Upper lobe of left lung (tissue), 4 donors: ENCODE results near the gene CNTRL.

Experiments used
- POLR2A ChIP-seq, 4 donors: fragments of 450-650 bp; IDR thresholded peaks; one replicate each; pipeline ENCODE4 v1.5.1; 2016 to 2017; ENCODE audit warnings: antibody characterized with exemption in 4 of 4, mild to moderate bottlenecking in 2 of 4
- TF ChIP-seq, protein P1 (sequence below), 6 experiments: fragments of 450-650 bp in 4 of 6; fragments of 200-600 bp in 2 of 6; sonication (generic) in 2 of 6; IDR thresholded peaks; one replicate each; pipeline ENCODE4 v1.5.1; 2016 to 2019; ENCODE audit warnings: antibody characterized with exemption in 6 of 6

- TF ChIP-seq, protein P1, sequence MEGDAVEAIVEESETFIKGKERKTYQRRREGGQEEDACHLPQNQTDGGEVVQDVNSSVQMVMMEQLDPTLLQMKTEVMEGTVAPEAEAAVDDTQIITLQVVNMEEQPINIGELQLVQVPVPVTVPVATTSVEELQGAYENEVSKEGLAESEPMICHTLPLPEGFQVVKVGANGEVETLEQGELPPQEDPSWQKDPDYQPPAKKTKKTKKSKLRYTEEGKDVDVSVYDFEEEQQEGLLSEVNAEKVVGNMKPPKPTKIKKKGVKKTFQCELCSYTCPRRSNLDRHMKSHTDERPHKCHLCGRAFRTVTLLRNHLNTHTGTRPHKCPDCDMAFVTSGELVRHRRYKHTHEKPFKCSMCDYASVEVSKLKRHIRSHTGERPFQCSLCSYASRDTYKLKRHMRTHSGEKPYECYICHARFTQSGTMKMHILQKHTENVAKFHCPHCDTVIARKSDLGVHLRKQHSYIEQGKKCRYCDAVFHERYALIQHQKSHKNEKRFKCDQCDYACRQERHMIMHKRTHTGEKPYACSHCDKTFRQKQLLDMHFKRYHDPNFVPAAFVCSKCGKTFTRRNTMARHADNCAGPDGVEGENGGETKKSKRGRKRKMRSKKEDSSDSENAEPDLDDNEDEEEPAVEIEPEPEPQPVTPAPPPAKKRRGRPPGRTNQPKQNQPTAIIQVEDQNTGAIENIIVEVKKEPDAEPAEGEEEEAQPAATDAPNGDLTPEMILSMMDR (IDR thresholded peaks at IDR 0.05), result no peak
- TF ChIP-seq POLR2A (IDR thresholded peaks at IDR 0.05), result no peak
These were observed 67.0 kb downstream of the CNTRL start for GRCh38 chr9:121141706-121142105.
